NCI-H510A (cell line): ENCODE results near the gene RAPGEF2.
"Not testable (repeated sequence)": the region's sequence is repeated elsewhere in the genome, so short reads cannot be mapped to it uniquely, and the experiment has no call there.

Experiments
- DNase-seq: peaks from one replicate; lab custom pipeline; 2025; lab: John Stamatoyannopoulos, UW

RAPGEF2 gene

DNA sequence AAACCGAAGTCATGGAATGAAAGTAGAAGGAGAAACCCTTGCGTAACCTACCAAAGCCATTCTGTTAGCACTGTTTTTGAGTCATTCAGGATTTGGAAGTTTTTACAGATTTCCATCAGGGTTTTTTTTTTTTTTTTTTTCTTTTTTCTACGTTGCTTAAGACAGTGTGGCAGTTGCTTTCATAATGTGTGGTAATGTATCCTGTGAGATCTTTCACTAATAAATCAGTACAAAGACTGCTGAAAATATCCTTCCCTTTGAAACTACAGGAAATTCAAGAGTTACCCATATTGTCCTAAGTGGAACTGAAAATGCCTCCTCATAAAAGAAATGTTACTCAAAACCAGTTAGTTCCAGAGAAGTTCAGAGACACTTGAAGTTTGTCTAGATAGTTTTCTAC lies 137.8 kb downstream of the RAPGEF2 start:
- DNase-seq: no peak

DNA sequence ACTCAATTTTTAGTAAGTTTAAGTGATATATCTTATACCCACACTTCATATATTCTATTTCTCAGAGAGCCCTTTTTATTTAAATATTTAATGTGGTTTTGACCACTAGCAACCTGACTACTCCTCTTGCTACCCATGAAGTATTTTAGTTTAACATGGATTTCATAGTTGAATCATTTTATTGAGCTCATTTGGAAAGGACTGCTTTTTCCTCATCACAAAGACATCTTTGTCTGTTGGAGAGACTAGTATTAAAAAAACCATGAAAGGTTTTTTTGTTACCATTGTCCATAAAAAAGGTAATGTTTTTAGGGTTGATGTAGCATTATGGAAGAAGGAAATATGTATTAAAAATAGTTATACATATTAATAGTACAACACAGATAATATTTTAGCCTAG lies 139.5 kb downstream of the RAPGEF2 start:
- DNase-seq: no peak

DNA sequence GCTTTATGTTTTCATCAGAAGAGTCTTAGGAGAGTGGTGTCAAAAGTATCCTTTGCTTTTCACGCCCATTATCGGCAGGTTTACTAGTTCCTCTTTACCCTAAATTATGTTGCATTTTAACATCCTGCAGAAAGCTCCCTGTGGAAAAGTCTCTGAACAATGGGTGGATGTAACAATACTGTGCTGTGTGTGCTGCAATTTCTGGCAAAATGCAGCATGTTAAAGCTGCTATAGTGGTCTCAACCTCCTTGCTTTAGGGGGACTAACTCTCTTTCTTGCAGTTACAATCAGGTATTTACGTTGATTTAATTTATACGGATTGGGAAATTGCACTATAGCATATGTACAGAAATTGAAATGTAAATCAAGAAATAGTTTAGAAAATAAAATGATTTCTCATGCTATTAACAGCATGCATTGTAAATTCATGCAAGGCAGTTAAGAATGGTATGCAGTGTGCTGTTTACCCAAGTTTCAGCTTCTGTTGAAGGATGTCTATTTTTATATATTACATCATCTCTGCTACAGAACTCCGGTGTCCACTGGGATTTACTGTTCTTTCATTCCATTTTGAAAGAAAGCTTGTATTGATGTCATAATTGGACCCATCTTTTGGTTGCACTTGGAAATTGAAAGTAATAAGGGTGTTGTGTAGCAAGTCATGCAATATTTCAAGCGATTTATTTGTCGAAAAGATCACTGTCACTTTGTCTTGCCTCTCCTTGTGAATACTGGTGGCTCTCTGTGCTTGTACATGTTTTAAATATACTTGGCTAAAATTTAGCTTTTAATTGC lies 145.7 kb downstream of the RAPGEF2 start:
- no peak for DNase-seq

DNA sequence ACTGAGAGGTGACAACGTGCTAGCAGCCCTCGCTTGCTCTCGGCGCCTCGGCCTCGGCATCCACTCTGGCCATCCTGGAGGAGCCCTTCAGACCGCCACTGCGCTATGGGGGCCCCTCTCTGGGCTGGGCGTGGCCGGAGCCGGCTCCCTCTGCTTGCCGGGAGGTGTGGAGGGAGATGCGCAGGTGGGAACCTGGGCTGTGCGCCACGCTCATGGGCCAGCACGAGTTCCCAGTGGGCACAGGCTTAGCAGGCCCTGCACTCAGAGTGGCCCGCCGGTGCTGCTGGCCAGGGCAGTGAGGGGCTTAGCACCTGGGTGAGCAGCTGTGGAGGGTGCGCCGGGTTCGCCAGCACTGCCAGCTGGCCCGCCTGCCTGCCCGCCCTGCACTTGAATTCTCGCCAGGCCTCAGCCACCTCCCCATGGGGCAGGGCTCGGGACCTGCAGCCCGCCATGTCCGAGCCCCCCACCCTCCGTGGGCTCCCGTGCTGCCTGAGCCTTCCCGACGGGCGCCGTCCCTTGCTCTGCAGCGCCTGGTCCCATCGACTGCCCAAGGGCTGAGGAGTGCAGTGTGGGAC lies 148.0 kb downstream of the RAPGEF2 start:
- no peak for DNase-seq

DNA sequence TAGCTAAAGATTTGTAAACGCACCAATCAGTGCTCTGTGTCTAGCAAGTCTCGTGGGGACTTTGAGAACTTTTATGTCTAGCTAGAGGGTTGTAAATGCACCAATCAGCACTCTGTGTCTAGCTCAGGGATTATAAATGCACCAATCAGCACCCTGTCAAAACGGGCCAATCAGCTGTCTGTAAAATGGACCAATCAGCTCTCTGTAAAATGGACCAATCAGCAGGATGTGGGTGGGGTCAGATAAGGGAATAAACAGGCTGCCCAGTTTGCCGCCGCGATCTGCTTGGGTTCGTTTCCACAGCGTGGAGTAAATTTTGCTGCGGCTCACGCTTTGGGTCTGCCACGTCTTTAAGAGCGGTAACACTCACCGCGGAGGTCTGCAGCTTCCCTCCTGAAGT lies 148.7 kb downstream of the RAPGEF2 start:
- DNase-seq: not testable (repeated sequence)

DNA sequence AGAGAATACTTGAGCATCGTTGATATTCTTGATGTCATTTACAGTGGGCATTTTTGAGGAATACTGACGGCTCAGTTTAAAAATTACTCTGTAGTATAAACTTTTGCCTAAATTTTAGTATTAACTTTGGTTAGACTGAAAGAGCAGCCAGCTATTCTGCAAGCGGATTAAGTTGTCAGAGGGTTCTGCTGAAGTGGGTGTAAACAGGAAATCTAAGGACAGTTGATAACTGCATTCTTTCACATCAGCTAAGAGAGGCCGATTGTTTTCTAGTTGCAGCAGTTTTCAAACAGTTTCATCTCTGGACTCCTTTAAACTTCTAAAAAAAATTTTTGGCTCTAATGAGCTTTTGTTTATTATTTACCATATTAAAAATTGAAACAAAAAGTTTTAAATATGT lies 149.6 kb downstream of the RAPGEF2 start:
- no peak for DNase-seq

DNA sequence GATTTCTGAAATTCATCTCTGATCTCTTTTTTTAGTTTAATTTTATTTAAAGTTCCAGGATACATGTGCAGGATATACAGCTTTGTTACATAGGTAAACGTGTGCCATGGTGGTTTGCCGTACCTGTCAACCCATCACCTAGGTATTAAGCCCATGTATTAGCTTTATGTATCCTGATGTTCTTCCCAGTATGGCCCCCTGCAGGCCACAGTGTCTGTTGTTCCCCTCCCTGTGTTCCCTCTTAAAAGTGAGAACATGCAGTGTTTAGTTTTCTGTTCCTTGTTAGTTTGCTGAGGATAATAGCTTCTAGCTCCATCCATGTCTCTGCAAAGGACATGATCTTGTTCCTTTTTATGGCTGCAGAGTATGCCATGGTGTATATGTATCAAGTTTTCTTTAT lies 153.2 kb downstream of the RAPGEF2 start:
- DNase-seq: no peak

DNA sequence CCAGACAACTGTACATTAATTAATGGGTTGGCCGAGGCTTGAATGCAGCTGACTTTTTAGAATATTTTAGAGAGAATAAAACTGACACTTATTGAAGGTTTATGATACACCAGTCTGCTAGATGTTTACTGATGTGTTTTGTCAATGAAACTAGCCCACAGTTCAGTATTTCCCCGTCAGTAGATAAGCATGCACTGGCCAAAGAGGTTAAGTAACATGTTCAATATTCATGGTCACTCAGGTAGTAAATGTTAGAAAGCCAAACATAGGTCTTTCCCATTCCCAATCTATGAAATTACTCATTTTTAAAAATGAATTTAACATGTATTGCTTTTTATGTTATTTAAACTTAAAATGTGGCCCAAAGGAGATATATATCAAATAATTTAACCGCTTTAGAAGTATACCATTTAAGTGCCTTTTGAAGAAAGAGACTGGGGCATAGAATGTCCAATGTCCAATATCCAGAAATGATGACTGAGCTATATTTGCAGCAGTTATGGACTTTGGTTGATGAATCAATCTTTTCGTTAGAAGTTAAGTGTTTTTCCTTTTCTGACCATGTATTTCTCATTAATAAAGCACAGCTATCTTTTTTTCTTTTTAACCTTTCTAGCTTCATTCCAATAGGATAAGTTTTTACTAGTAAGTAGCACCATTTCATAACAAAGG lies 156.1 kb downstream of the RAPGEF2 start:
- no peak for DNase-seq

DNA sequence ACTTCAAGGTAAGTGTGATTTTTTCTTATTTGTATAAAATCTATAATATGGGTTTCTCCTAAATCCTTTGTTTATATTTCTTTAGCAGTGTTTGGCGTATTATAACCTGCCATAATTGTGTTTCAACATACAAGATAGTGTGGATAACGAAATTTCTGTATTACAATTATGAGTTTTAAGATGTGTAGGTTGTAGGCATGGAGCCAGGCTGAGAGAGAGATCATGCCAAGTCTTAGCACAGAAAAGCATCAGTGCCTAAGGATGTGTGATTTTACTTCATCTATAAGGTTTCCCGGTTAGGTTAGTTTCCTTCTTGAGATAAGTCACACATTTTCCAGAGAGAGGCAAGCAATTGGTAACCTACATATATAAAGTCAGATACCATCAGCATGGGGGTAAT lies 161.2 kb downstream of the RAPGEF2 start:
- DNase-seq: no peak

DNA sequence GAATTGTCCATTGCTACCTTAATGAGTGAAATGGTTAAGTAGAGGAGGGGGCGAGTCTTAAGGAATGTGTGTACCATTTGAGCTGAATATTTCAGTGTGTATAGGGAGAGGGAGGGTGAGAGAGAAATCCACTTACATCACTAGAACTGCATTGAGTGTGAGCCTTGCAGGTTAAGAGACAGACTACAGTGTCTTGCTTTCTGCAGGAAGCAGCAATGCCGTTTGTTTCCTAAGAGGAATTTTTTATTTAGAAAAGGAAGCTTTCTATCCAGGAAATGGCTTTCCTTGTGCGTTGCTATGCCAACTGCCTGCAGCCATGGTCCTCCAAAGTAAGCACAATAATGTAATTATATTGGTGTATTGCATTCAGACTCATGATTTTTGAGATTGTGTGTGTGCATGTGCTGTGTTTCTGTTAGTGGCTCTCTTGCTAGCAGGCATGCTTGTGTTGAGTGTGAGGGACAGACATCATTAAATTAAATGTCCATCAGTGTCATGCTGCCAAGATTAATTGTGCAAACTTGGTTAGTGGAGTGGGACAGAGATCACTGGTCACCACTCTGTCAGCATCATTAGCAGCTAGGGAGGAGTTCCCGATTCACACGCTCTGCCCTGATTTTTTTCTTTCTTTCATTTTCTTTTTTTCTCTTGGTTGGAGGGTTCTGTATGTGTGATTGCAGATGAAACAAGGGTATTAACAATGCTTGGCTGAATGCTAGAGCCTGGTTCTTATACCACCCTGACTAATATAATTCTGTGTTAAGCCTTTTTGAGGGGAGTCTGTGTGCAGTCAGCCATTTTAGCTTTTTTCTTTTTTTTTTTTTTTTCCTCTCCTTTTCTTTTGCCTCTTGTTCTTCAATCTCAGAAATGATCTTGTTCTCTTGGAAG lies 164.3 kb downstream of the RAPGEF2 start:
- DNase-seq: no peak

DNA sequence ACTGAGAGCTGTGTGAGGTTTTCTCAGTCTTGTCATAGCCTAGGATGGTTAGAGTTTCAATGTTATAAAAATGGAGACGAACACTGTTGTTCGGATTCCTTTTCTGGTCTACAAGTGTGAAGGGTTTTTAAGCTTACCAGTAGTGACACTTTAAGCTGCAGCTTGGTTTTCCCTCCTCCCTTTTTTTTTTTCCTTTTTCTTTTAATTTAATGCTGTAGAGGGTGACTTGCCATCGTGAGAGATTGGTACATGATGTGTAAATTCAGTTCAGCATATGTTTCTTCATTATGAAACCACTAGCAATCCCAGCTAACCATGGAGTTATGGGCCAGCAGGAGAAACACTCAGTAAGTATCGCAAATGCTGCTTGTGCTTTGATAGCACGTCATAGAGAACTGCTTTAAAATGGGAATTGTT lies 165.0 kb downstream of the RAPGEF2 start:
- DNase-seq: no peak

DNA sequence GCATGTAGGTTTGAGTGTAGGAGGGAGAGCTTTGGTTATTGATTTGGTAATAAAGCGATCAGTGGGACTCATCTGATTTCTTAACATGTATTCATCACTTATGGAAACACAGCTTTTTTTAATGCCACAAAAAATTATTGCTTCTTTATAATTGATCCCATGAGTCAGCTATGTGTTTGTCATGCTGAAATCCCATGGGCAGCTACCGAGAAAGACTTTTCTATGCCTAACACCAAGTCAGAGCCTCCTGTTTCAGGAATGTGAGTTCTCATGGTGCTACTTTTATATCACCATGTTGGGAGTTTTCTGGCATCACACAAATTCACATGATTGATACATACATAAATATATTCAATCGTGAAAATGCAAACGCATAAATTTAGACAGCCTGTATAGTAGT lies 165.7 kb downstream of the RAPGEF2 start:
- no peak for DNase-seq

DNA sequence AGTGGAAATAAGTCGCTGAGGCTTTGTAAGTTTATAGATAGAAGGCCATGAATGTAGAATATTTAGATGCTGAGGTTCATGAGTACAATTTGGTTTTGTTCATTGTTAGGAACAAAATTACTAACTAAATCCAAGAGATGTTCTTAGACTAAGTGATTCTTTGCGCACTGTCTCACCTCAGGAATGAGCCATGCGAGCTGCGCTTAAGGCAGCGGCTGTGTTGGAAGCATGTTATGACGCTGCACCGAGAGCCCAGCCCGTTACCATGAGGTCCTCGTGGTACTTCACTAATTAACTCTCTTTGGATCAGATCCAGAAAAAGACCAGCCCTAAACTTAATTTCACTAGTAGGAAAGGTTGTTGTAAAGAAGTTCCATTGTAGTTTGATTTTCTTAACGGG lies 166.2 kb downstream of the RAPGEF2 start:
- no peak for DNase-seq

DNA sequence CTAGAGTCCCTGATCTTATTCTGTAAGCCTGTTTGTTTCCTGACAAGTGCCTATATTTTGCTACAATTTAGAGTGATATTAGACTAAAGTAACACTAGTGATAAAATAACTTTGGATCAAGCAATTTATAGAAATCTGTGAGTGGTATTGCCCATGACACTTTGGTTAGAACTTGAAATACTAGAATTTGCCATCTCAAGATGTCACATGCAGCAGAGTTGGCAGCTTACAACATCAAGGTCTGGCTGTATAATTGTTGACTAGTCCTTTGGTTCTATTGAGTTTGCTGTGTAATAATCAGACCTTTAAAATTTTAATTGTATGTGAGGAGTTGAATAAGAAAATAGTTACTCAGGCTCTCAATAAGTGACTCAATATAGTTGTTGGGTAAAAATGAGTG lies 167.1 kb downstream of the RAPGEF2 start:
- DNase-seq: no peak

DNA sequence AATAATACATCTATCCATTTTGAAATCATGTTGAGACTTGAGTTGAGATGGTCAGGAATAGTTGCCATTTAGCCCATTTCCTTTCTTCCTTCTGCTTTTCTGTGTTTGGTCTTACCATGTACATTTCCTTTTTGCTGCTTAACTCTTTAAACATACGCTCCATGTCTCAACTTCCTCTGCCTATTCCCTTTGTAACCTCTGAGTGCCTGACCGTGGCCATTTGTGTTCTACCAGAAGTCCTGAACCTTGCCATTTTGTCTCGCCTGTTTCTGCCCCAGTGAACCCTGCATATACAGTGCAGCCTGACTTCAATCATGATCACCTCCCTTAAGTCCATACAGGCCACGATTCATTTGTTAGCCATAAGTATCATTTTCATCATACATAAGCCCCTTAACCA lies 169.0 kb downstream of the RAPGEF2 start:
- no peak for DNase-seq

DNA sequence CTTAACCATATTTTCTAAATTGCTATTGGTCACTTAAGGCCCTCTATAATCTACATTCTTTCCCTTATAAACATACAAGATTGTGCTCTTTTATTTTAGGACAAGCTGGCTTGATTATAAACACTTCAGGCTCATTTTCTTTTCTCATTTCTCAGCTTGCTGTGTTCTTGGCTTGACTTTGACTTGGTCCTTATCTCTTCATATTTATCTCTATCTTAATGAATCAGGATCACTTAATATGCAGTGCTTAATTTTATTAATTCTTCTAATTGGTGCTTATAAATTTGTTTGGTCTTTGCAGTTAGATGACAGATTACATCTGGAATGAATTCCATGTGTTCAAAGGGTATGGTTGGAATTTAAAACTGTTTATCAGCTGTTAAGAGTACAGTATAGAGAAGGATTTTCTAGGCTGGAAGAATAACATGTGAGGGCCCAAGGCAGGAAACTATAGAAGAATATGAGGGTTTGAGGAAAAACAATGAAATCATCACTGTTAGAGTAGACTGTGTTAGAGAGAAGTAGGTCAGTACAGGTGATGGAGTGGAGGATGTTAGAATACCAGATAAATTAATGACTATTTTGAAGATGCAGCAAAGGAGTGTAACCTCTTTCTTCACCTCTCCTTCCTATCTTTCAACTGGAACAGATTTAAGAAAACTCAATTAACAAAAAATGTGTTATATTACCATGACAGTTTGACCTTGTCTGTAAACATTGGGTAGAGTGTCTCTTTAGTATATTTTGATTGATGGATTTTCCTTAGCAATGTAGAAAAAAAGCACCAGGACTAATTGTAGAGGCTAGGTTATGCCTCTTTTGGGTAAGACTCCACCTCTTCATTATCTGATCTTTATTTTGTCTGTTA lies 169.6 kb downstream of the RAPGEF2 start:
- no peak for DNase-seq

DNA sequence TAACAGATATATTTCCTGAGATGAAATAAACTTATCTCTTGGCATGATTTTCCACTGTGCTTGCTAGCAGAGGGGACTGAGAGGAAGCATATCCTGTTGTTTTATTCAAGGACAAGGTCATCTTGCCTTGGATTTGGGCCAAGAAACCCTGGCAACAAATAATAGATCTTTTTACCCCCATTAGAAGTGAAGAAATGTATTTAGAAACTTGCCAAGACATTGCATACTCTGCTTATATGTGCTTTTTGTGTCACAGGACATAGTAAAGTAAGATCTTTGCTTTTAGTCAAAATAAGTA lies 170.2 kb downstream of the RAPGEF2 start:
- no peak for DNase-seq

DNA sequence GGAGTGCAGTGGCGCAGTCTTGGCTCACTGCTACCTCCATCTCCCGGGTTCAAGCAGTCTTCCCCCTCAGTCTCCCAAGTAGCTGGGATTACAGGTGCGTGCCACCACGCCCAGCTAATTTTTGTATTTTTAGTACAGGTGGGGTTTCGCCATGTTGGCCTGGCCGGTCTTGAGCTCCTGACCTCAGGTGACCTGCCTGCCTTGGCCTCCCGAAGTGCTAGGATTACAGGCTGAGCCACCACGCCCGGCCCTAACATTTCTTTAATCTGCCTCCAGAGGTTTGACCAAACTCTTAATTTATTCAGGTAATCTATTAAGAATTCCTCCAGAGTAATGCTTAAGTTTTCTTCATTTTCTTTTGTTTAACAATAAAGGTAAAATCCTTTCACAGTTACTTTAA lies 171.0 kb downstream of the RAPGEF2 start:
- no peak for DNase-seq

DNA sequence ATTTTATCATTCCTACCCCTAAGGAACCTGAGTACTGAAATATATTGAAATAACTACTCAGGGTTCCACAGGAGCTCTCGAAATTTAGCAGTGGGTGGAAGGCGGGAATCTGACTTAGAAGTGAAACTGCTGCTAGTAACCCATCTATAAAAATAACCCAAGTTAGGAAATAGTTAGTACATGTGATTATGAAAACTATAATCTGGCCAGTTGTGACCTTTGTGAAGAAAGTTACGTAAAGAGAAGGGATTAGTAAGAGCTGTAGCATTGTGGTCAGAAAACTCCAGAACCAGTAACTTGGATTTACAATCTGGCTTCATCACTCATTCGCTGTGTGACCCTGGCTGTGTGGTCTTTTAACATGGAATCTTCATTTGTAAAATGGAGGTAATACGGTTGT lies 175.5 kb downstream of the RAPGEF2 start:
- DNase-seq: no peak

DNA sequence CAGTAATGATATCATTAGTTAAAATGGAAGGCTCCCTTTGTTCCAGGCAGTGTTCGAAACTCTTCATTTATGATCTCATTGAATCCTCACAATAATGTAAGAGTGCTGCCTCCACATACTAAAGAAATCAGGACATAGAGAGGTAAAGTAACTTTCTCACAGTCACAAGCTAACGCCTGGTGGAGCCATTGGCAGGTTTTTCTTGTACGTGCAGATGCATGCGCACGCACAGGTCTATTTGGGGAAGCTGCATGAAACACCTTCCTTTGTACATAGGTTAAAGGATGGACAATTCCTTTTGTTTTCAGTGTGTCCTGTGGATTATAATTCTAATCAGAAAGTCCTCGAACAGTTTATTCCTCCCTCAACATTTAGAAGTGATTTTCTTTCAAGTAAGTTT lies 176.2 kb downstream of the RAPGEF2 start:
- DNase-seq: no peak

DNA sequence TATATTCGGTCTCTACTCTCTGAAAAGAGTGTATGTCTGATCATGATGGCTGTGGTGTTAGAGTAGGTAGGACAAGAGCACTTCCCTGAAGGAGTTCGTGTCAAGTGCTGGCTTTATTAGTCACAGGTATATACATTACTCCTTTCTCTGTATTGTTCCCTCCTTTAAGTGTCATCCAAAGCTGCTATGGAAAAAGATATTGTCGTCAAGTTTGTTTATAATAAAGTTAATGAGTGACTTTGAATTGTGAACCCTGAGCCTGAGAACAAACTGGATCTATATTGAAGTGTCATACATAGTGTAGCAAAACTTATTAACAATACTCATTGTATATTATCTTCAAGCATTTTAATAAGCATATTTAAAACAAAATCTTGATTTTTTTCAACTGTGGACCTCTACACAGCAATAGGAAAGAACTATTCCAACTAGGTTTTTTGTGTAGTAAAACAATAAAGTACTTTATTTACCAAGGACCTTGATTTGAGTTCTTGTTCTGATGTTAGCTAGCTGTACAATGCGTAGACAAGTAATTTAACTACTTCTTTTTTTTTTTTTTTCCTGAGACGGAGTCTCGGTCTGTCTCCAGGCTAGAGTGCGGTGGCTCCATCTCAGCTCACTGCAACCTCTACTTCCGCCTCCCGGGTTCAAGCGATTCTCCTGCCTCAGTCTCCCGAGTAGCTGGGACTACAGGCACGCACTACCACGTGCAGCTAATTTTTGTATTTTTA lies 177.7 kb downstream of the RAPGEF2 start:
- peak; percentile 27 for DNase-seq
